ENCODE data around the gene TNFRSF12A.

GRCh38 chr16:2988590-2989099, 31.5 kb upstream of the TNFRSF12A start:
- no peak for TF ChIP-seq SRF (IDR thresholded peaks at IDR 0.05; ENCODE audit: low read depth, low read length)
- TF ChIP-seq JUN (IDR thresholded peaks at IDR 0.05; ENCODE audit: low read depth, low read length) = no peak
- no peak for TF ChIP-seq ZNF274 (IDR thresholded peaks at IDR 0.05; ENCODE audit: borderline replicate concordance, extremely low read depth, low read length)
- TF ChIP-seq CTCF (IDR thresholded peaks at IDR 0.05; ENCODE audit: control extremely low read depth in 1 of 3, insufficient read depth in 1 of 3, low read depth in 1 of 3, low read length in 3 of 3) = no peak
